HG03354 (cell line): ENCODE measurements around the gene STXBP4.

Experiments used
- ATAC-seq: cut with Tn5 transposase; IDR thresholded peaks from one replicate; pipeline ENCODE4 v1.9.1; 2021; ENCODE audit warnings: mild to moderate bottlenecking; ENCODE audit not compliant: unreplicated experiment, poor library complexity, severe bottlenecking

Gene STXBP4

DNA sequence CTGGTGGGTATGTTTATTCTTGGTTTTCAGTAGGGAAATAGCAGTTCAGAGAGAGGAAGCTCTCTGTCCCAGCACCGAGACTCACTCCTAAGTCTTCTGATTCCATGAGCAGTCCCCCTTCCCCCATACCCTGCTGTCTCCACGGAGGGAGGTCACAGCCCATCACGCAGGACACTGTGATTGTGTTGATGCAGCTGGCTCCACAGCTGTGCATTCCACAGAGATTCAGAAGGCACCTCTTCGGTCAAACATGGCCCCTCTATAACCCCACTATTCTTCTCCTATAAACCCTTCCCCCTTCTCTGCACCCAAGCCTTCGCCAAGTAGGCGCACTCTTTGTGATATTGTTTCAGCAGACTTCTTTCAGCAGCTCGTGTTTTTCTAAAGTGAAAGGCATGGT, 191.9 kb downstream of the STXBP4 start:
- no peak for ATAC-seq

- ATAC-seq = no peak
Observed at GRCh38 chr17:55161935-55162555, 193.5 kb downstream of the STXBP4 start.

DNA sequence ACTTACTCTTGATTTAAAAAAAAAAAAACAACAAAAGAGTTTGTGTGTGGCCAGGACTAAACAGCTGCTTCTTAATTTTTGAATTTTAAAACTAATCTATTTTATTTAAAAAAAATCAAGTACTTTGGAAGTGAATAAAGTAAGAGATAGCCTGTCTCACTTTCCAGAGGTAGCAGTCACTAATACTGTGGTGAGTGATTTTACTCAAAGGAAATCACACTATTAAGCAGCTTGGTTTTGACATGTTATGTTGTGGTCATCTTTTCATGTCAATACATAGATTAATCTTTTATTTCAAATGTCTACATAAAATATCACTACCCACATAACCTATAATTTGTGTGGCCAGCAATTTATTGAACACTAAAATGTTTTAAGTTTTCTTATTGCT, 194.0 kb downstream of the STXBP4 start:
- no peak for ATAC-seq

GRCh38 chr17:55163408-55163807, 194.8 kb downstream of the STXBP4 start:
- ATAC-seq = no peak

- ATAC-seq = no peak
Observed at GRCh38 chr17:55166506-55166905, 197.9 kb downstream of the STXBP4 start.

- ATAC-seq = no peak
Observed at GRCh38 chr17:55167024-55167725, 198.6 kb downstream of the STXBP4 start.

DNA sequence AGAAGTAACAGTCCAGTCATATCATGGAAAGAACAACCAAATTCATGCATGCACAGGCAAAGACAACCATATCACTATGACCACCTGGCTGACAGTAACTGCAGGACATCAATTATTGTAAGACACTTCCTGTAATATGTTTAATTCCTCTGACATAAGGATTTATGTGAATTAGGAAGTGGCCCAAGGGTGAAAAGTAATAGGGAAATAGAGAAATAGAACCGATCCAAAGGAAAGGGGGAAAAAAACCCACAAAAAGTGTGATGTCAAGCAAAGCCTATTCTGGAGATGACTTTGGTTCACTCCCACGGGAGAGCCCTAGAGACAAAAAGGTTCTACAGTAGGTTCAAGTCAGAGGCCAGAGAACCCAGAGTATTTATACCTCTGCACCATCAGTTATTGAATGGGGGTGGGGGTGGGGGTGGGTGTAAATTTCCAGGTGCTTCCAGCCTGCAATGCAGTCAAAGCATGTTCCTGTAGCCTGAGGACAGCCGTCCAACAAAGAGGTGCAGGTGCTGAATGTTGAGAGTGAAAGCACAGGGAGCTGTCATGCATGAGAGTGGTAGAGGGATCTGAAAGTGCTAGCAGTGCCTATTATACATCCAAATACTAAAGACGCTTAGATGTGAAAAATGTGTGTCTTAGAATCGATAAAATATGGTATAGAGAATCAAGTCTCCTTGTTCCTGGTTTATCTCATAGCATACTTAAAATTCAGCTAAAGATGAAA, 200.6 kb downstream of the STXBP4 start:
- peak; percentile 90 for ATAC-seq

DNA sequence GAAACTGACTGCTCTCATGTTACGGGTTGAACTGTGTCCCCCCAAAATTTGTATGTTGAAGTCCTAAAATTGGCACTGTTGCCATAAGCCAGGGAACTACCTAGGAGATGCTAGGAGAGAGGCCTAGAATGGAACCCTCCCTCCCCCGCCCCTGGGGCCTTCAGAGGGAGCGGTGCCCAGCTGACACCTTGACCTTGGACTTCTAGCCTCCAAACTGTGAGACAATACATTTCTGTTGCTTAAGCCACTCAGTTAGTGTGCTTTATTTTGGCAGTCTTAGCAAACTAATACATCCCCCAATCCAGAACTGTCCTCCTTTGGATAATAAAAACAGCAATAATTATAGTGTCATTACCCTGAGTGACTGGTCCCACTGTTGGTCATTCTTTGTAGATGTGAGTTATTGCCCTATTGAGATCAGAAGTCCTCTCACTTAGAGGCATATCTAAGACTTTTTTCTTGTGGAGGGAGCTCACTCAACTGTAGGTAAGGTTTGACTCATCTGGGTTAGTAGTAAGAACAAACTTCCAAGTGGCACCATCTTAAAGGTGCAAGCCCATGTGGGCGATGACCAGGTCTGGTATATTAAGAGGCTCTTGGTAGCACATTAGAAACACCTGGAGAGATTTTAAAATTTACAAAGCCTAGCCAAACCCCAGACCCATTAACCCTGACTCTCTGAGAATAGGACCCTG, 203.2 kb downstream of the STXBP4 start:
- no peak for ATAC-seq

DNA sequence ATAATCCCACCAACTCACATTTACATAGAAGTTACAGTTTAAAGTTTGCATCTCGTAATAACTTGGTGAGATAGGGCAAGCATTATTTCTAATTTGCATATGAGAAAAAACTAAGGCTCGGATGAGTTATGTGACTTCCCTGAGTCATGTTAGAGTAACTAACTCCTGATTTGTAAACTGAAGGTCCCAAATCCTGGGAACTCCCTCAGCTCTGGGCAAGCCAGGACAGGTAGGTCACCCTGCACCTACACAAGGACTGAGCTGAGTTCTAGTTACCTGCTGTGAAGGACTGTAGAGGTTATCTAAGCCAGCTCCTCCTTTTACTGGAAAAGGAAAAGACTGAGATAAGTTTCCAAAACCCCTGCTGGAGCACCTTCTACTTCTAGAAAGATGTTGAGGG, 204.0 kb downstream of the STXBP4 start:
- ATAC-seq = no peak

GRCh38 chr17:55174133-55174532, 205.6 kb downstream of the STXBP4 start:
- no peak for ATAC-seq

DNA sequence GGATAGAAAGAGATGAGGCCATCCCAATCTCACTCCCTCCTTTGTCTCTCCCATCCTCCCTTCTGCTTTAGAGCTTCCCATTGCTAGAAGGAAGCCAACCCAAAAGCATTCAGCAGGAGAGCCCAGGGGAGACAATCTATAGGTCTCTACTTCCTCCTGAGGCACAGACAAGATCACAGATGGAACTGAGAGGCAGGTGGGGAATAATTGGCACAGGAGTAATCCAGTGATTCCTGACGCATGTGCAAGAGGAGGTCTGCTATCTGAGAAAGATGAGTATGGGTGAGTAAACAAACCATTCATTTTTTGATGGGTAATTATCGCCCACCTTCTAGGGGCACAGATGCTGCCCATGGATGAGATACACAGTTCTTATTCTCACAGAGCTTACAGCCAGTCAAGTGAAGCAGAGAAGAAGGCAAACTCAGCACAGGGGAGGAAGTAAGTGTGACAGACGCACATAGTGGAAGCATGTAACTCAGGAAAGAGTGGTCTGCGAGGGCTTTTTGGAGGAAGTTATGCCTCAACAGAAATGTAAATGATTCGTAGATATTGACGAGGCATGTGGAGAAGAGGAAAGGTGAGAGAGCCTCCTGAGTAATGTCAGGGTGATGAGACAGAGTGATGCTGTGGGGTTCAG, 207.3 kb downstream of the STXBP4 start:
- peak; percentile 66 for ATAC-seq

GRCh38 chr17:55177159-55177854, 208.7 kb downstream of the STXBP4 start:
- no peak for ATAC-seq

- no peak for ATAC-seq
Observed at GRCh38 chr17:55177855-55178217, 209.3 kb downstream of the STXBP4 start.

DNA sequence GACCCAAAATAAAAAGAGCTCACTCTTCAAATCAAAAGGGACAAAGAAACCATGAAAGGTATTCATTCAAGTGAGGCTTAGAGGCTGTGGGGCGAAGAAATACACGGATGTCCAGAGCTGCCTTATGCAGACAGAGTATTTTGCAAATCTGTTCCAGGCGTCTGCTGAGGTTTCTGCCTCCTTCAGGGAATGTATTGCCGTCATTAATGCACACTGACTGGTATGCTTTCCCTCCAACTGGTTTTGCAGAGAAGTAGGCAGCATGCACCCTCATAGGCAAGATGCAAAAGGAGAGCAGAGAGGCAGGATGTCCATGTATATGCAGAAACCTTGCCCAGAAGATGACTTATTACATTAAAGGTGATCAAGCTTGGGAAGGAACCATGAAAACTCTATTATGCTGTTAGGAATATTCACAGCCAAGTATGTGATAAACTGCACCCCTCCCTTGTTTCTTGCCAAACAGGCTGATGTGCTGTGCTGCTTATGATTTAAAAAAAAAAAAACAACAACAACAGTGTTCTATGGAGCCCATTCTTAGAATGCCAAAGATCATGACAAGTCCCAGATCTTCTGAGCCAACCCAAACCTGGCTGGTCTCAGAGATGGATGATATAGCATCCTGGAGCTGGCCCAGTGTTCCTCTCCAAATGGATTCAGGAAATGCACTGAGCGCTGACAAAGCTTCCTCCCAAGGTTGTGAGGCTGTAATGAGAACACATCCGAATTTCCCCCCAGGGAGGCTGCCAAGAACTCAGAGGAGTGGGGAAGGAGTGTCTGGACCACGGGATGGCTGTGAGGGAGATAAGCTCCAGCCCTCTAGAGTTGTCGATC, 218.6 kb downstream of the STXBP4 start:
- ATAC-seq = no peak

GRCh38 chr17:55190748-55191147, 222.2 kb downstream of the STXBP4 start:
- no peak for ATAC-seq

GRCh38 chr17:55198690-55199370, 230.3 kb downstream of the STXBP4 start:
- no peak for ATAC-seq

- ATAC-seq = no peak
Observed at GRCh38 chr17:55200904-55201303, 232.3 kb downstream of the STXBP4 start.

DNA sequence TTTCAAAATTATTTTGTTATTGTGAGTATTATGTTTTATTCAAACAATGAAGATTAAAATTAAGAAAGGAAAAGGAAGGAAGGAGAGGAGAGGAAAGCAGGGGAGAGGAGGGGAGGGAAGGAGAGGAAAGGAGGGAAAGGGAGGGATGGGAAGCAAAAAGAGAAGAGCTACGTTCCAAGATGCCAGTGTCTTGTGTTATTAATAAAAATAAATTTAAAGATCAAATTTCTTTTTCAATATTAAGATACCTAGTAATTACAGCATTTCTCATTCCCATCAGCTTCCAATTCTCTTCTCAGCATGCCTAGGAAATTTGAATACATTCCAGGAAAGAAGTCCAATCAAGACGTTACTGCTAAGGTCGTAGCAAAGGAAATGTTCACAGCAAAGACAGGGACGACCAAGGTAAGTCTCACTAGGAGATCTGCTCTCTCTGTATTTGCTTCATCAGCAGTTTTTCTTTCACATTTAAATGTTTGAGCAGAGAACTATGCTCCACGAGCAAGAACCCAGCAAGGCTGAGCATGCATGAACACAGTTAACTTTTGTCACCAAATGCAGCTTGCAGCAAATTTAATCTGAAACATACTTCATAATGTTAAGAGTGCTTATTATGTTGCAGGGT, 232.9 kb downstream of the STXBP4 start:
- no peak for ATAC-seq
